Measurements from ENCODE around the gene GEMIN8. TPM values are rescaled to one million over a fixed set of nuclear protein-coding genes. Genes with fewer than 3 reads are reported as not detected.

The GEMIN8 gene
- polyA plus RNA-seq, 5 donors: 30.2 to 35.8 (median 33.3) TPM

DNA sequence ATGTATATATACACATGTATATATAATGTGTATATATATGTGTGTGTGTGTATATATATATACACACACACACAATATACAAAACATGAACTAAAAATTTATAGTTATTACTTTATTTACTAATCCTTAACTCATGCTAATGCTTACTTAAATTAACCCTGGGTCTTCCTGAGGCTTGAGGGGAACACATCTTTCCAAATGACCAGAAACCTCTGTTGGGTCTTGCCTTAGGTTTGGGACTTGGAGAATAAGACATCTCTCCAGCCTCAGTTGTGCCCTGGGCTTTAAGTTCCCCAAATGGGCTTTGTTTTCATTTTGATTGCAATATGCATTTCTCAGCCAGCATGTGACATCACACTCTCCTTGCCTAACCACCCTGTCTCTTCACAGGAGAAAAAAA is 7.7 kb downstream of the GEMIN8 start:
- DNase-seq: no peak

DNA sequence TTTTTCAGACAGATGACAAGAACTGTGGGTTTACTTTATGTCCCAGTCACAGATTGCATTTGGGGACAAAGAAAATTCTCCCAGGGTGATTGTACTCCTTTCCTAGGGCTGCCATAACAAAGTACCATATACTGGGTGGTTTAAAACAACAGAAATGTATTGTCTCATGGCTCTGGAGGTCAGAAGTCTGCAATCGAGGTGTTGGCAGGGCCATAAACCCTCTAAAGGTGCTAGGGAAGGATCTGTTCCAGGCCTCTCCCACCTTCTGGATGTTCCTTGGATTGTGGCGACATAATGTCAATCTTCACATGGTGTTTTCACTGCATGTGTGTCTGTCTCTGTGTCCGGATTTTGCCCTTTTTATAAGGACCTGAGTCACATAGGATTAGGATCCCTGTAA is 12.3 kb downstream of the GEMIN8 start:
- no peak for DNase-seq

- no peak for DNase-seq
Measured at GRCh38 chrX:14015941-14016340, 13.8 kb downstream of the GEMIN8 start.

DNA sequence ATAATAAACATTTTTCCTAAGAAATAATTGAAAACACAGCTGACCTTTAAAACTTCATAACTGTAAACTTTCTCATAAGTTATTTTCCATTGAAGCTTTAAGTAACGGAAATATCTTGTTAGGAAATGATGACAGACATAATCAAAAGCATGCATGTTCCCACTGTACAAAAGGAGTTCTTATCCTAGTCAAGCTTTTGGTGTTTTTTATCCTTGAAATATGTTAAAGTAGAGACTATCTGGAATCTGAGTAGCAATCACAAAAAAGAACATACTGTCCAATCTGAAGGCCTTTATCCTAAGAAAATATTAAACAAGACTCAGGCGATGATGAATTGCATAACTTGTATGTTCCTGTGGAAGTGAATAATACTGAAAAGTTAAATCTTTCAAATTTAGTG is 14.4 kb downstream of the GEMIN8 start:
- DNase-seq: no peak

DNA sequence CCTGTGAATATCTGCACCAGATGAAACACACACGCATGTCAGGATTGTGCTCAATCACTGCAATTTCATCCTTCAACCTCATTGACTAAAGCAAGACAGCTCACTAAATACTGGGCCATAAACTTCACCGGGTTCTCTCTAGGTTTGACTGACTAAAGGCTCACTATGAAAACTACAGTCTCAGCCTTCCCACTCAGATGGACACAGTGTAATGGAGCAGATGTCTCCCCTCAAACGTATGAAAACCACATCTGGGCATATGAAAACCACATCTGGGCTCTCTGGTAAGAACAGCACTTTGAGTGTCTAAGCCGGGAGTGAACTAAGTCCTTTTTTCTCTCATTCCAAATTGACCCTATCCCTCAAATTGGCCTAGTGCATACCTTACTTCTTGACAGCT is 15.2 kb downstream of the GEMIN8 start:
- no peak for DNase-seq

GRCh38 chrX:14013054-14013453 is 16.6 kb downstream of the GEMIN8 start:
- no peak for DNase-seq

- DNase-seq: no peak
Measured at GRCh38 chrX:14010566-14010965, 19.1 kb downstream of the GEMIN8 start.

DNA sequence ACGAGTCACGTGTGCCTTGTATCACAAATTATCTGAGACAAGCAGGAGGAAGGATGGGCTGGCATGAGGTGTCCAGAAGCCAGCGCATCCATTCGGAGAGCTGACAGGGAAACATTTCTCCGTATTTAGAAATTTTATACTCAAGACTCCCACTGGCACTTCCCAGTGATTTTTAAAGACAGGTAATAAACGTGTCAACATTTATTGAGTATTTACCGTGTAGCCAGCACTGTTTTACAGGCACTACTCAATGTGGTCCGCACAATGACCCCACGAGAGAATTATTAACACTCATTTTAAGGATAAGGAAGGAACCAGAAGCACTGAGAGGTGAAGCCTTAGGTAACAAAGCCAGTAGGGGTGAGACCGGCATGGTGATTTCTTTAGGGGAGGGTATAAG is 23.2 kb downstream of the GEMIN8 start:
- no peak for DNase-seq

DNA sequence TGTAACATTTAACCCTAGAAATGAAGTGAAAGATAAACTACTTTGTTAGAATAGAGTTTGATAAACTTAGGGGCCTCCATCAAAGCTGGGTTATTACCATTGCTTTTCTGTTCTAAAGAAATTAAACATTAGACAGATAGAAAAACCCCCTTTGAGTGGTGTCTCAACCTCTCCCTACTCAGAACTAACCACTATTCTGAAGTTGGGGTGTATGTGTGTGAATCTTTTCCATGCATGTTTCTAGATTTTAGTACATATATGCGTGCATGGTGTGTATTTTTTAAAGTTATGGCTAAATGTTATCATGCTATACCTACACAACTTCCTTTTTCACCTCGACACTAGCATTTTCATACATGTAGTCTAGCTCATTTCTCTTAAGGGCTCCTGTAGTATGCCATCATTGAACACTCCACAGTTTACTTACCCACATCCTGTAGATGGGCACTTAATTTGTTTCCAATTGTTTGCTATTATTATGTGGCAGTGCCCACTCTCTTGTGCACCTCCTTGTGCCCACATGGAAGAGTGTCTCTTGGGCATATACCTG is 25.7 kb downstream of the GEMIN8 start:
- DNase-seq: no peak

DNA sequence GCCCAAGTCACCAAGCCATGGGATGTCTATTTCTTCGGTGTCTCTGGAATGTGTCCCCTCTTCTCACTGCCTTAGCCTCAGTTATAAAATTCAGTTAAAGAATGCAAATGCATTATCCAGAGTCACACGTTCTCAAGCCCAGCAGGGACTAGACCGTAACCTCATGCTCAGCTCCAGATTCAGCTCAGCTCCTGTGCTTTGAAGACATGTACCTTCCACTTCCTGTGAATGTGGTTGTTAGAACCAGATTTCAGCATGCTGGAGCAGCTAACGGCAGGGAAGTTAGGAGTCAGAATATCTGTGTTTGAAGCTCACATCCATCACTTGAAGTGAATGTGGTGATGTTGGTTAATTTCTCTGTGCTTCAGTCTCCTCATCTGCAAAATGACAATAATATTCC is 26.7 kb downstream of the GEMIN8 start:
- no peak for DNase-seq

- no peak for DNase-seq
Measured at GRCh38 chrX:13996650-13997049, 33.0 kb downstream of the GEMIN8 start.

- DNase-seq: no peak
Measured at GRCh38 chrX:13994536-13995080, 35.1 kb downstream of the GEMIN8 start.

DNA sequence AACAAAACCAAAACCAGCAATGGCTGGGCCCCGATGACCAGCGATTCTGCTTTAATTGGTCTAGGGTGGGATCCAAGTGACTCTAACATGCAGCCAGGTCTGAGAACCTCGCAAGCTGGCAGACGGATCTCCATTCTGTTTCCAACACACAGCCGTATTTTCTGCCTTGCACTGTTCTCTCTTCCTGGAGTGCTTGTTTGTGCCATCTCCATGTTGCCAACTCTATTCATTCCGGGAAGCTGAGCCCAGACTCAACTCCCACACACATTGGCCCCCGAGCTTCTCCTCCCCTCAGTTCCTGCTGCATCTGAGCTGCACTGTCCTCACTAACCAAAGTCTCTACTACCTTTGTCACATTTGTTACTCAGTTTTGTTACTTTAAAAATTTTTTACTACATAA is 35.6 kb downstream of the GEMIN8 start:
- DNase-seq: no peak

GRCh38 chrX:13990126-13990800 is 39.4 kb downstream of the GEMIN8 start:
- no peak for DNase-seq

GRCh38 chrX:13985697-13986435 is 43.8 kb downstream of the GEMIN8 start:
- no peak for DNase-seq

- no peak for DNase-seq
Measured at GRCh38 chrX:13983734-13984133, 46.0 kb downstream of the GEMIN8 start.

DNA sequence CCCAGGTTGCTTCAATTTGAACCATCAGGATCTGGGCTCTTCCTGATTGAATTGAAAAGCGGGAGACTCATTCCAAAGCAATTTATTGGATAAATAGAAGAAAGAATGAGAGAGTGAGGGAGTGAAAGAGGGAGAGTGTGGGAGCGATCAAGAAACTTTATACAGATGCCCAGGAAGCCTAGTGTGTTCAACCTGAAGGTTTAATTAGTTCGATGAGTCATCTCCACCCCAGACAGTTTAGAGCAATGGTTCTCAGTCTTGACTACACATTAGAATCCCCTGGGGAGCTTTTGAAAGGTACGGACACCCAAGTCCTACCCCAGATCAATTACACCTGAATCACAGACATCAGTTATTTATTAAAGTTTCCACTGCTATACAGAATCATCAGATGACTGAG is 61.5 kb downstream of the GEMIN8 start:
- no peak for DNase-seq

- DNase-seq: no peak
Measured at GRCh38 chrX:13967636-13968035, 62.1 kb downstream of the GEMIN8 start.

DNA sequence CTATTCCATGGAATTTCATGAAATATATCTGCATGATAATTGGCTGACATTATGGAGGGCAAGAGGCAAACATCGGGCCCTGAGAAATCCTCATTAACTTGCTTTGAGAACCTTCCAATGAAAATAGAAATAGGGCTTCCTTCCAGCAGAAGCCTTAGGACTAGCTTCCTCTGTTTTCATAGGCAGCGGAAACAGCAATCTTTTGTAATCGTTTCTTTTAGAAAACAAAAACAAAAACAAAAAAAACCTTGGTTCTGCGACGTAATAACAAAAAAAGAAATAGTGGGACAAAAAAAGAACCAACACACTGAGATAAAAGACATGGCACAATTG is 62.9 kb downstream of the GEMIN8 start:
- no peak for DNase-seq

DNA sequence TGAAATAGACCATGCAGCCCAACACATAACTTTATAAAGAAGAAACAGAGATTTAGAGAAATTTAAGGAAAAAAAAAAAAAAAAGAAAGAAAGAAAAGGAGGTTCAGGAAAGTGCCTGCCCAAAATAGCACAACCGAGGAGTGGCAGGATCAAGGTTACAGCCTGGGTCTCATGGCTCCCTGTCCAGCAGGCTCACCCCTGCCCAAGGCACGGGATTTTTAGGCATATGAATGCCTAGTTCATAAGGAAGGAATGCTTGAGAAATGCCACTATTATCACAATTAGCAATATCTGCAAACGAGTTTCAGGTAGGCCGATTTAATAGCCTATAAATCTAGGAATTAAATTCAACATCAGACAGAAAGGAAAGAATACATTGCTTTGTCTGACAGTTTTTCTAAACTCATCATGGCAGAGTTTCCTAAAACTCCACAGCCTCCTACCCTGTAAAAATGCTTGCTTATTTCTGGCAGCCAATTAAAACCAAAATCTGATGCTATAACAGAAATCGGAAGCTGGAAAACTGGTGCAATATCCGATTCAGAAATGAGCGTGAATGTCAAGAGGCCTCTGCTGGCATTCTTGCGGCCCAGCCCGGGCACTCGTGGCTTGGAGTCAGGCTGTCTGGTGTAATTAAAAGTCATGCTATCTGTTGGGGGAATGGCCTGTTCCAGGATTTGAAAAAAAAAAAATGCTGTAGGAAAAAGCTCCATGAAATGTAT is 63.5 kb downstream of the GEMIN8 start:
- no peak for DNase-seq

- no peak for DNase-seq
Measured at GRCh38 chrX:13965531-13965930, 64.2 kb downstream of the GEMIN8 start.

- DNase-seq: no peak
Measured at GRCh38 chrX:13956998-13957397, 72.7 kb downstream of the GEMIN8 start.
